ENCODE data around the gene EXOC1L.

- no peak for TF ChIP-seq CTCF (IDR thresholded peaks at IDR 0.05)
- peak in 1 of 2 donors; percentile 4 for TF ChIP-seq POLR2A (IDR thresholded peaks at IDR 0.05)
These were observed 34.0 kb downstream of the EXOC1L start, which contains the start of gene EXOC1 for GRCh38 chr4:55853484-55854046.
